GM19351 (cell line): Measurements from ENCODE around the gene ATP2B3.

ENCODE experiments used
- ATAC-seq: cut with Tn5 transposase; IDR thresholded peaks from one replicate; pipeline ENCODE4 v1.9.1; 2021; ENCODE audit warnings: mild to moderate bottlenecking, moderate library complexity; ENCODE audit not compliant: unreplicated experiment

ATP2B3 gene

DNA sequence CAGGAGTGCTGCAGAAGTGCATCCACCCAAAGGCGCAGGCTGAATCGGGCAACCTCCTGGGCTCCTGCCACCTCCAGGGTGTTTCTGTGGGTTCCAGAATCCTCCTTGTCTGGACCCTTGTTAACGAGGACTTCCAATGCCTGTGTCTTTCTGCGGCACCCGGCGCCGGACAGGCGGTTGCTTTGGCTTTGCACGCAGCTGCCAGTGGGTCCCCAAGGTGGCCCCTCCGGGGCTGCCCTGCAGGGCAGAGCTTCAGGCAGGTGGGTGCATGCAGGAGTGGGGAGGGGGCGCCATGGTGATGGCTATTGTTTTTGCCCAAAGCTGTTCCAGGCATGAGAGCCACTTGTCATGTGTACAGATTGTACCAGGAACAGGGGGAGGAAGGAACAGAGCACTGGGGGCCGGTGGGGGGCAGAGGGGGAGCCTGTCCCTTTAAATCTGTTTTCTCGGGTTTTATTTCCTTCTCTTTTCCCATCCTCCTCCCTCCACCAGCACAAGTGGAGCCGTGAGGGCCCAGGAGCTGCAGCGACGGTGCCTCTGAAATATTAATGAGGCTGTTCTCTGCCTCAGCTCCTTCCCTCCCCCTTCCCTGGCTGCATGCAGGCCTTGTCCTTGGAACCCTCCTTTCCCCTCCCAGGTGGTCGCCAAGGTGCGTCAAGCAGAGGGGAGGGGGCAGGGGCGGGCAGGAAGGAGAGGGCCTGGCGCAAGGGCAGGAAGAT is 13.1 kb downstream of the ATP2B3 start:
- ATAC-seq: no peak

DNA sequence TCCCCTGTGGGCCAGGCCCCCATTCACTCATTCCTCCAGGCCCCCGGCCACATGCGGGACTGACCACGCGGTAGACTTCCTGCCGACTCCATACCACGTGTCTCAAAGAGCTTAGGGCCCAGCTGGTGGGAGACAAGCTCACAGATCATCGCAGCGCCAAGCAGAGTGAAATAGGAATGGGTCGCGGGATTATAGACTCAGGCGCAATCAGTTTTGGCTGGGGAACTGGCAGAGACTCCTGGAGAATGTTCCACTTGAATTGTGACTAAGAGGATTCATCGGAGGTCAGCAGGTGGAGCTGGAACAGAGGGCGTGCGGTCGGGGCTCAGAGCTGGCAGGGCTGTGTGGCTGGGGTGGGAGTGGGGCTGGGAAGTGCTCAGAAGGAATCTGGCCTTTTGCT is 15.6 kb downstream of the ATP2B3 start:
- ATAC-seq: no peak

DNA sequence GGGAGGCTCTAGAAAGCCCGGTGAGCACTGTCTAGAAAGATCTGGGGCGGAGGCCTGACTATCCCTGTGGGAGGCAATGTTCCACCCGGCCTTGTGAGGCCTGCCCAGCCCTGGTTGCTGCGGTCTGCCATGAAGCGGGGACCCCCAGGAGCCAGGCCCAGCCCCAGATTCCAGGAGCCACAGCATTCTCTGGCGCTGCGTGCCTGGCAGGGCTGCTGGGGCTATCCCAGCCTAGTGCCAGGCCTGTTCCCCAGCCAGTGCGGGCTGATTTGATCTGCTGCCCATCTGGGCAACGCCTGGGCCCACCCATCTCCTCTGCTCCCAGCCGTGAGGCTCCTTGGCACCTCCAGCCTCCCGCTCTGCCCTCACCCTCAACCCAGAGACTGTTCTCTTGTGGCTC is 19.6 kb downstream of the ATP2B3 start:
- ATAC-seq: no peak

DNA sequence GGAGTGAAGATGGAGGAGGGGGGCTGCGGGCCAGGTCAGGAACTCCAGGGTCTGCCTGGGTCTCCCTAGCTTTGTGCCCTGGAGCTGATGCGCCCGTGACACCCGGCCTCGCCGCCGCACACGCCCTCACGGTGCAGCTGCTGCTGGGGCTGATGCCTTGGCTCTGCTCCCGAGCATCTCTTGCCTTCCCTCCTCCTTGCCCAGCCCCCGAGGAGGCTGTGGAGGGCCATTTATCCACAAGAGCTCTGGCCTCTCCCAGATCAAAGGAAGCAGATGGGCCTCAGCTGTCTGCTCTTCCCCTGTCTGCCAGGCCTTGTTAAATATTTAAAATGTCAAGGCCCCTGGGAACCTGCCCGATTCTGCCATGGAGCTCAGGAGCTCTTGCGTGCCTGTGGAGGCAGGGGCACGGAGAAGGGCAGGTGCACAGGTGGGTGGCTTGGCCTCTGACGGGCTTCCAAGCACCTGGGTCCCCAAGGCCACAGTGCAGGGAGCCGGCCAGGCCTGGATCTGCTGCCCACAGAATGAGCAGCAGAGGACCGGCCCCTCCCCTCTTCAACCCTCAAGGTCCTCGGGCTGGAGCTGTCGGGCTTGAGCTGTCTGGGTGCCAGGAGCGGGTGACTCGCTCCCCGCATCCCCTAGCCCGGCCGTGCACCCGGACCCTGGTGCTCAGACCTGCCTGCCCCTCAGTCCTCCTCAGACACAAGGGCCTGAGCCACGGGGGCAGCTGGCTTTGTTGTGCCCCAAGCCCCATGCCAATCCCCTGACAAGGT is 20.3 kb downstream of the ATP2B3 start:
- ATAC-seq: no peak

- ATAC-seq: no peak
These were observed 21.0 kb downstream of the ATP2B3 start for GRCh38 chrX:153538424-153538823.

DNA sequence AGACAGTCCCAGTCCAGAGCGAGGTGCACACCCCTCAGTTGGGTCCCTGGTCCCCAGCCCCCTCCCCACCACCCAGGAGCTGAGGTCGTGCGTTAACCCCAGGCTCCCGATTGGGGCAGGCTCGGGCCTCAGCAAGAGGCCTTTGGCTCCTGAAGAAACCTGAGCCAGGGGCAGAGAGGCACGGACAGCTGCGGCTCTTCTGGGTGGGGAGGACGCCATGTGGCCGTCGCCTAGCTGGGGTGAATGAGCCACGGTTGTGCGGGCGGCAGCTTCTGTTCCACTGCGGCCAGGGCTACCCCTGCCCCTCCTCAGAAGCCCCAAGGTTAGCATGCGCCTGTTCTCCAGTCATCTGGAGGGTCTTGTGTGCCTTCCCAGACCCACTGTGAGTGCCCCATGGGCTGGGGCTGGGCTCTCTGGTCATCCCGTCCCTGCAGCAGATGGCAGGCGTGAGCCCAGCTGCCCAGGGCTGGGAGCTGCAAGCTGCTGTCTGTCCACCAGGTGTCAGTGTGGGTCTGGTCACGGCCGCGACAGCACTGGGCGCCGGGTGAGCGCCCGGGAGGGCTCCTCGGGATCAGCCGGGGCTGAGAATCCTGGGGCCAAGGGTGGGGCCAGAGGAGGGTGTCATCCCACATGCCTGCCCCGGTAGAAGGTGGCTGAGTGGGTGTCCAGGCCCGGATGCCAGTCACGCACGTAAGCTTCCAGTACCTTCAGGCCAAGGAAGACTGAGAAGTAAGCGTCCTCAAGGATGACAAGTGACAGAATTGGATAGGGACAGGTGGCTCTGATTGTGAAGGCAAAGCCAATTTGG is 21.9 kb downstream of the ATP2B3 start:
- peak; percentile 87 for ATAC-seq

DNA sequence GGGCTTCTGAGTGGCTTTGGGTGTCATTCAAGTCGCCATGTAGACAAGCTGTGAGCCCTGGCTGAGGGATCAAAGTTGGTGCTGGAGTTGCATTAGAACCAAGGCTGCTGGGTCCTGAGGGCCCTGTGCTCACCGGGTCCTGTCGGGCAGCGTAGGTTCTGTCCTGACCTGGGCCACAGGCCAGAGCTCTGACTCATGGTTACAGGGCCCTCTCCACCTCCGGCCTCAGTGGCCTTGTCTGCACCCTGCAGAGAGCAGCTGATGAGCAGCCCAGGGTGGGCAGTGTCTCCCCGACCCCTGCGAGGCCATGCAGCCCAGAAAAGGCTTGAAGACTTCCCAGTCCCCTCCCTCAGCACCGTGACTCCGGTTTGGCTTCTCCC is 22.5 kb downstream of the ATP2B3 start:
- no peak for ATAC-seq

GRCh38 chrX:153544727-153545126 is 27.3 kb downstream of the ATP2B3 start:
- no peak for ATAC-seq

DNA sequence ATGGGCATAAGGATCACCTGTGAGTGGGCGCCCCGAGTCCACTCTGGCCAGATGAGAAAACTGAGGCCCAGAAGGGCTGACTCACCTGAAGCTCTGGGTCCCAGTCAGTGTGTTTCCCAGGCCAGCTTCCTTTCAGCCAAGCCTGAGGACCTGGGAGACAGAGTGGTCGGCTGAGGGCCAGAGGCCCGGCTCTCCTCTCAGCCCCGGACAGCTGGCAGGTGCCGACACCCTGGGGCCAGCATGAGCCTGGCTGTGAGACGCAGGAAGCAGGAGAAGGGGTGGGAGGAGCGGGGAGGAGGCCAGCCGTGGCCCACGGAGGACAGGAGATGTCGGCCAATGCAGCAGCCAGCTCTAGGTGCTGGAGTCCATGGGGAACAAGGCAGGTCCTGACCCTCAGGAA is 28.9 kb downstream of the ATP2B3 start:
- ATAC-seq: no peak

DNA sequence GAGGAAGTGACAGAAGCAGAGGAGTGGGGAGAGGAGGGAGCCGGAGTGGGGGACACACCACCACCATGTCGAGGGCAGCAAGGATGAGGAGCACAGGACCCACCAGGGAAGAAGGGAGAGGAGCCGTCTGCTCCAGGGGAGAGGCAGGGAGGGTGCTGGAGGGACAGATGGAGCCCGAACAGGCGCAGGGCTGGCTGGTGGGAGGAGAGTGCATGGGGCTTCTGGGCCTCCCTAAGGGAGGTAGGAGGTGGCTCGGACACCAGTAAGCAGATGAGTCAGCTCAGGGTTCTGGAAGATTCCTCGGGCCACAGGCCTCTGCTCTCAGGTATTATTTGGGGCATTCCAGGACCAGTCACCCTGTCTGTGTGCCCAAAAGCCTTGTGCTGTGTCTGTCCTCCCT is 29.8 kb downstream of the ATP2B3 start:
- no peak for ATAC-seq

DNA sequence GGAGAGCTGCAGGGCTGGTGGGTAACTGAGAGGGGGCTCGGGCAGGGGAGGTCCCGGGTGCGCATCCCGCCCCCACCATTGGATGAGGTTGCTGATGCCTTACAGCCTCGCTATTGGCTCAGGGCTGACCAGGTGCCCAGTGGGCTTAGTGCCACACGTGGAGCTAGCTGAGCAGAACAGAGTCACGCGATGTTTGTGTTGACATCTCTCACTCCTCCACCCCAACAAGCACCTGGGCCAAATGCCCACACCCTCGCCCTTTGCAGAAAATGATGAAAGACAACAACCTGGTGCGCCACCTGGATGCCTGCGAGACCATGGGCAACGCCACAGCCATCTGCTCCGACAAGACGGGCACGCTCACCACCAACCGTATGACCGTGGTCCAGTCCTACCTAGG is 31.8 kb downstream of the ATP2B3 start:
- no peak for ATAC-seq

- no peak for ATAC-seq
These were observed 32.4 kb downstream of the ATP2B3 start for GRCh38 chrX:153549807-153550206.

DNA sequence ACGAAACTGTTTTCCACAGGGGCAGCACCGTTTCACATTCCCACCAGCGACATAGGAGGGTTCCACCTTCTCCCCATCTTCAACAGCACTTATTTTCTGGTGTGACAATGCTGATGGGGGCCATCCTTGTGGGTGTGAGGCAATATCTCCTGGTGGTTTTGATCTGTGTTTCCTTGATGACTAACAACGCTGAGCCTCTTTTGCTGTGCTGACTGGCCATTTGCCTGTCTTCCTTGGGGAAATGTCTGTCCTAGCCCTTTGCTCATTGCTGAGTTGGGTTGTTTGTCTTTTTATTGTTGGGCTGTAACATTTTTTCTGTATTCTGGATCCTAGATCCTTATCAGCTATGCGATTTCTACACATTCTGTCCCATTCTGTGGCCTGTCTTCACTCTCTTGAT is 33.7 kb downstream of the ATP2B3 start:
- ATAC-seq: no peak

DNA sequence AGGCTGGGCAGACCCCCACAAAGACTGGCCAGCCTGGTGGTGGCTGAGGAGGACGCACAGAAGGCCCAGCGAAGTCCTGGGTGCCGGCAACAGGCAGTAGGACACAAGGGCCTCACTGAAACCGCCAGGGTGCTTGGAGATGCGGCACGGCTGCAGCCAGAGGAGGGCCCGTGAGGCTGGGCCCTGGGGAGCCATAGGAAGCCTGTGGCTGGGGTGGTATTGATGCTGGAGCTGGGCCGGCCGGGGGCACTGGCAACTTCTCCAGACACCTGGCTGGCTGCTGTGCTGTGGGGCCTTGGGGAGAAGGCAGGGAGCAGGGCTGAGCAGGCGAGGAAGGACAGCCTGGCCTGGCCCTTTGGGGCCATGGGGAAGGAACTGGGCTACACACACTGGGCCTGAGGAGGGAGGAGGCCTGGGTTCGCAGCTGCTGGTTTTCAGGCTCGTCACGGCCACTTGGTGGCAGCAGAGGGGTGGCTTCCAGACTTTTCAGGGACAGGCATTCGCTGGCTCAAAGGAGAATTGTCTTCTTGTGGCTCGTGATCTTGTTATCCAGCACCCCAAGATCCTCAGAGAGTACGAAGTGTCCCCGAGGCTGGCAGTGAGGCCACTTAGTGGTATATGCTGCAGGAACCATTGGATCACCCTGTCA is 37.2 kb downstream of the ATP2B3 start:
- ATAC-seq: peak; percentile 69

DNA sequence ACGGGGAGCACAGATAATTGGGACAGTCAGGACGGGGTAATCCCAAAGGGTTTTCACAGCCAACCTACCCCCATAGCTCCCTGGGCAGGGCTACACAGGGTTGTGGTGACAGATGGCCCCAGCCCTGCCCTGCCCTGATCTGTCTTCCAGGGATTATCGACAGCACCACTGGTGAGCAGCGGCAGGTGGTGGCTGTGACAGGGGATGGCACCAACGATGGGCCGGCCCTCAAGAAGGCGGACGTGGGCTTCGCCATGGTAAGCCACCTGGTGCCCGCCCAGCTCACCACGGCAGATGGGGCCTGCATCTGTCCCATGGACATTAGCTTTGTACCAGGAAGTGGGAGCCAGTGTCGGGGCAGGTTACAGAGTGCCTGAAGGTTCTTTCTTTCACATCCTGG is 39.3 kb downstream of the ATP2B3 start:
- no peak for ATAC-seq

DNA sequence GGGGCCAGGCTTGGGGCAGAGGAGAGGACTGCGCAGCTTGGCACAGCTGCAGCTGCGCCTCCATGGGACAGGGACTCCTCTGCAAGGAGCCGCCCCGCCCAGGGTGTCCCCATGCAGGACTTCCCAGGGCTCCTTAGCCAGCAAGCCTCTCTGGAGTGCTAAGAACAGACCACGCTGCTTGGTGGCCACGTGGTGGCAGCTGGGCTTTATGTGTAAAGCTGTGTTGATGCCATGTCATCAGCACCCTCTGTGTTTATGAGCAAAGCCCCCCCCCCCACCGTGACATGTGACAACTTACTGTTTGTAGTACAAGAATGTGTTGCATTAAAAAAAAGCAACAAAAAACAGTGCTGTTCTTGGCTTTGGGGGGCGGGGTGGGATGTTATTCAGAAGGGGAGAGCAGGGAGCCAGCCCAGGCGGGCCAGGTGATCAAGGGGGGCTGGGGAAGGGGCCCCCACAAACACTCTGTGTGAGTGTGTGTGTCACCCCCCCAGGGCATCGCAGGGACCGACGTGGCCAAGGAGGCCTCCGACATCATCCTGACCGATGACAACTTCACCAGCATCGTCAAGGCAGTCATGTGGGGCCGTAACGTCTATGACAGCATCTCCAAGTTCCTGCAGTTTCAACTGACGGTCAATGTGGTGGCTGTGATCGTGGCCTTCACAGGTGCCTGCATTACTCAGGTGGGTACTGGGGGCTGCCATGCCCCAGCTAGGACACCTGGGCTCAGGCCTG is 40.3 kb downstream of the ATP2B3 start:
- no peak for ATAC-seq

- ATAC-seq: no peak
These were observed 42.6 kb downstream of the ATP2B3 start for GRCh38 chrX:153560000-153560399.

GRCh38 chrX:153560466-153560865 is 43.0 kb downstream of the ATP2B3 start:
- no peak for ATAC-seq

DNA sequence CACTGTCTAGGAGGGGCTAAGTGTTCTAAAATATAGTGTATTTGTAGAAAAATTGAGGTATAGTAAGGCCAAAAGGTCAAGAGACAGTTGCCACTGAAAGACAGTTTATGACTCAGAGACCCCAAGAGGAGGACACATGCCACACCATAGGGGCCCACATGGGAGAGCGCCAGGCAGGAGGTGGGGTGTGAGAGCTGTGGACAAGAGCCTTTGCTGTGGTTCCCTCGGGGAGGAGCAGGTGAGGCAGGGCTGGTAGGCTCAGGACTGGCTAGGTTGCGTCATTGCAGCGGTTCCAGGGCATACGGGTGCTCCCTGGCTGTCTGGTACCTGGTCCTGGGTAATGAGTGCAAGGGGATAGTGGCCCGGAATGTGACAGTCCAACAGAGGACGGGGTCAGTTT is 43.9 kb downstream of the ATP2B3 start:
- no peak for ATAC-seq

GRCh38 chrX:153562546-153562945 is 45.1 kb downstream of the ATP2B3 start:
- ATAC-seq: no peak
